IPS-15b (cell line): ENCODE results near the gene PTER.

Experiments used
- H3K27me3 ChIP-seq: one replicate; pipeline ENCODE4 v1.6.1; 2013; ENCODE audit warnings: low read length; ENCODE audit not compliant: control insufficient read depth, insufficient read depth
- H3K36me3 ChIP-seq: one replicate; pipeline ENCODE4 v1.6.1; 2013; ENCODE audit warnings: low read length; ENCODE audit not compliant: control insufficient read depth, insufficient read depth
- H3K4me1 ChIP-seq: one replicate; pipeline ENCODE4 v1.6.1; 2013; ENCODE audit warnings: mild to moderate bottlenecking, low read length; ENCODE audit not compliant: control insufficient read depth, insufficient read depth
- H3K4me3 ChIP-seq: one replicate; pipeline ENCODE4 v1.5.1; 2013; ENCODE audit warnings: low read depth, low read length
- H3K9ac ChIP-seq: one replicate; pipeline ENCODE4 v1.6.1; 2013; ENCODE audit warnings: low read depth, mild to moderate bottlenecking, low read length
- H3K9me3 ChIP-seq: one replicate; pipeline ENCODE4 v1.6.1; 2013; ENCODE audit warnings: mild to moderate bottlenecking, low read length; ENCODE audit not compliant: control insufficient read depth, insufficient read depth

PTER gene, protein sequence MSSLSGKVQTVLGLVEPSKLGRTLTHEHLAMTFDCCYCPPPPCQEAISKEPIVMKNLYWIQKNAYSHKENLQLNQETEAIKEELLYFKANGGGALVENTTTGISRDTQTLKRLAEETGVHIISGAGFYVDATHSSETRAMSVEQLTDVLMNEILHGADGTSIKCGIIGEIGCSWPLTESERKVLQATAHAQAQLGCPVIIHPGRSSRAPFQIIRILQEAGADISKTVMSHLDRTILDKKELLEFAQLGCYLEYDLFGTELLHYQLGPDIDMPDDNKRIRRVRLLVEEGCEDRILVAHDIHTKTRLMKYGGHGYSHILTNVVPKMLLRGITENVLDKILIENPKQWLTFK

DNA sequence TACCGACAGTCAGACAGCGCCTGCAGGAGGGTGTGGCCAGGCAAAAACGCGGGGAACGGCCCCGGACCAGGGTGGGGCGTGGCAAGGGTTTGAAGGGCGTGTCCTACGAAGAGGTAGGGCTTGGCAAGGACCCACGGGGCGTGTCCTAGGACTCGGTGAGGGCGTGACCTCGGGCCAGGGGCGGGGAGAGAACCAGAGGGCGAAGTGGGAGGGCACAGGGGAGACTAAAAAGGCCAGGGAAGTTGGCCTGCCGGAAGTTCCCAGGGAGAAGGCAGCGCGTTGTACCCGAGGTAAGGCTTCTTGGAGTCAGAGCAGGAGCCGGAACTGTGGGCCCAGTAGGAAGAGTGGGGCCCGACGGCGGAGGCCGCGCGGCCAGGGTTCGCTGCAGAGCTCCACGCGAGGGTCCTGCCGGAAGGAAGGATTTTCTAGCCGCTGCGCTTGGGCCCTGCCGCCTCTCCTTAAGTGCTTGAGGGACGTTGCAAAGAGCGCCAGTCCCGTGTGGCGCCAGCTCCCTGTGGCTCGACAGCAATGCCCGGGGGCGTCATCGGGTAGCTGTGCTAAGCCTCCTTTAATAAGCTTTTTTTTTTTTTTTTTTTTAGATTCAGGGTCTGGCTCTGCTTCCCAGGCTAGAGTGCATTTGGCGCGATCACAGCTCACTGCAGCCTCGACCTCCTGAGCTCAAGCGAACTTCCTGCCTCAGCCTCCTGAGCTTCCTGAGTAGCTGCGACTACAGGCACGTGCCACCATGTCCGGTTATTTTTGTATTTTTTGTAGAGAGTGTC lies at the start of gene PTER:
Gene PTER (plus strand): TSS at position 253 of the 782 bp plus-strand sequence. CDS start 47,375 bp downstream, outside the sequence.
- Histone ChIP-seq H3K27me3 (peaks cover 12% of the 10 kb centered on the region), H3K9ac (peak within 1 kb of the TSS; percentile 81), H3K36me3 (no peaks in the 10 kb centered on the region), H3K9me3 (no peaks in the 10 kb centered on the region), H3K4me1 (peaks cover 5% of the 10 kb centered on the region), H3K4me3 (peak within 1 kb of the TSS; percentile 66)

DNA sequence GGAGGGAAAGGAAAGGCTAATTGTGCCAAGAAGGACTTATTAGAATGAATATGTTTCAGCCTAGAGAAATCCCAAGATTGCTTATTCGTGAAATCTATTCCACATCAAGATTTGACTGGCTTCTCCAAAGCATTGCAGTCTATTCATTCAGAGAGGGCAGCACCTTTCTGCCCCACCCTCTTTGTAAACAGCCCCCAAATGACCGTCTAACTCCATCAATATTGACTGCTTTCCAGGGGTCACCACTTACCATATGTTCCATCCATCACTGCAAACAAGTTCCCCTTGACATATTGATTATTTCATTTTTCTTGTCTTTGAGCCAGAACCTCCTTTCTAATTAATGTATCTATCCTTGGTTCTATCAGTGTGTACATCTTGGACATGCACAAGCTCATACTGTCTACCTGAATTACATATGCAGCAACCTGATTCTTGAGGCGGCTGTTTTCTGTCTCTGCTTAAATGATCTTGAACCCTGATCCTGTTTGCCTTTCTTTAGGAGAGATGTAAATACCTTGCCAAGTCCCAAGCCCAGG lies 44.2 kb upstream of the PTER start:
- H3K4me3 ChIP-seq = no peak overlapping the region
- no peaks in the 10 kb centered on the region for H3K36me3 ChIP-seq
- H3K9ac ChIP-seq = no peak overlapping the region
- no peaks in the 10 kb centered on the region for H3K27me3 ChIP-seq
- no peaks in the 10 kb centered on the region for H3K4me1 ChIP-seq
- no peaks in the 10 kb centered on the region for H3K9me3 ChIP-seq

DNA sequence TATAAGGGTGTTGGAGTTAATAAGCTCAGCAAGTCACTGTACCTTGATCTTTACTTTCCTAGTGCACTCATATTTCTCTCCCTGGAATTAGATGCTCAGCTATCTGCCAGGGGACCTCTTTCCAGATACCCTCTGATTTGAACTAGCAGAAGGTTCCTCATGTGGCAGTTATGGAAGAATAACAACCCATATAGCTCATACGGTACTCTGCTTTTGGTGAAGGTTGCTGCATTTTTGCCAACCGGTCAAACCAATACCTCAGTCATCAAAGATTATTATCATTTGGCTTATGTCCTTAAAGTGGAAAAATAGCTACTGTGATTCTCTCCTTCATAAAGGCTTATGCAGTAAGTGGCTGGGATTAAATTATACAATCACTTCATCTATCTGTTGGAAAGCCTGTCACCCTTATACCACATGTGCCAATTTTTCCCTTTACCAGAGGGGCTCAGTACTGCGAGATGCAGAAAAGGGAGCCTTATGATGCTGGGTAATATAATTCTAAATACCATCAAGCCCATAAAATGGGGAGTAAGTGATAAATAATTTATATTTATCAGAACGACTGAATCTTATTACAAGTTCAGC lies 43.4 kb upstream of the PTER start:
- Histone ChIP-seq H3K4me1 (no peaks in the 10 kb centered on the region), H3K36me3 (no peaks in the 10 kb centered on the region), H3K9me3 (no peaks in the 10 kb centered on the region), H3K9ac (no peak overlapping the region), H3K27me3 (no peaks in the 10 kb centered on the region), H3K4me3 (no peak overlapping the region)

DNA sequence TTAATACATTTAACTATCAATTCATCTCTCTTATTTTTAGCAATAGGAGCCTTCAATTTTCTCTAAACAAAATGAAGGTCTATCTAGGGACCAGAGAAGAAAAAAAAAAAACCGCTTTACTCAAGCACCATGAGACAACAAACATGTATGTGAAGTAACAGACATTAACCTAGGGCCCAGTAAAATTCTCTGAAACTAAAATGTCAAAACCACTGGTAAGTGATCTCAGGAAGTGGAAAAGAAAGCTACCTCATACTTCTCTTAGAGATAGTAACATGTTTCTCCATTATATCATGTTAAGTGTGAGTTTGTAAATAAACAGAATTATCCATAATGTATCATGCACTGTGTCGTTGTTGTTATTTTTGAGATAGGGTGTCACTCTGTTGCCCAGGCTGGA lies 35.4 kb upstream of the PTER start:
- Histone ChIP-seq H3K9me3 (no peaks in the 10 kb centered on the region), H3K4me1 (no peaks in the 10 kb centered on the region), H3K9ac (no peak overlapping the region), H3K4me3 (no peak overlapping the region), H3K36me3 (no peaks in the 10 kb centered on the region), H3K27me3 (no peaks in the 10 kb centered on the region)

DNA sequence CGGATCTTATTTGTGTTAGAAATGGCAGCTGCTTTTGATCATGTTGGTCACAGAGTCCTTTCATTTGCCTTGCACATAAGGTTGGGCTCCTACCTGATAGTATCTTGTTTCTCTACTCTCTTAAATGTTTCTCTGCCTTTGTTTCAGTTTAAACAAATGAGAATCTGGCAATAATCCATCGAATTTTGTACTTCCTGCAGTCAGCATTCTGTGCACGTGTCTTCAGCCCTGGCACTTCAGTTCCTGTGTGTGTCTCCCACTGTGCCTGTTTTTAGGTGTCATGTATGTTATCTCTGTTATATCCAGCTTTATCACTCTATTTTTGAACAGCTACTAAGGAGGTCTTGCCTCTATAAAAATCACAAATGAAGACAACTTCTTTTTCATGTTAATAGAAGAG lies 28.4 kb upstream of the PTER start:
- H3K4me1 ChIP-seq = no peaks in the 10 kb centered on the region
- H3K4me3 ChIP-seq = no peak overlapping the region
- H3K9ac ChIP-seq = no peak overlapping the region
- no peaks in the 10 kb centered on the region for H3K36me3 ChIP-seq
- no peaks in the 10 kb centered on the region for H3K27me3 ChIP-seq
- H3K9me3 ChIP-seq = no peaks in the 10 kb centered on the region

DNA sequence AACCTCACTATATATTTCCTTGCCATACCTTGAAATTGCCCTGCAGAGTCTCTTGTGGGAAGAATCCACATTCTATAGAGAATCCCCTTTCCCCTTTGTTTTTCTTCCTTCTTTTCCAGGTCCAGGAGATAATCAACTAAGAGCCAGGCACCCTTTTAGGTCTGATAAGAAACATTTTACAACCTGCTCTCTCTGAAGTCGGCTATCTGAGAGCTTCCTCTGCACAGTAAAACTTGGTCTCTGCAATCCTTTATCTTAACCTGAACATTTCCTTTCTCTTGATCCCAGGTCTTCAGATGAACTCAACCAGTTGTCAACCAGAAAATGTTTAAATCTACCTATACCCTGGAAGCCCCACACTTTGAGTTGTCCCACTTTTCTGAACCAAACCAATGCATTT lies 19.5 kb upstream of the PTER start:
- no peak overlapping the region for H3K4me3 ChIP-seq
- H3K9ac ChIP-seq = no peak overlapping the region
- no peaks in the 10 kb centered on the region for H3K9me3 ChIP-seq
- H3K36me3 ChIP-seq = no peaks in the 10 kb centered on the region
- peaks cover 3% of the 10 kb centered on the region for H3K4me1 ChIP-seq
- no peaks in the 10 kb centered on the region for H3K27me3 ChIP-seq

DNA sequence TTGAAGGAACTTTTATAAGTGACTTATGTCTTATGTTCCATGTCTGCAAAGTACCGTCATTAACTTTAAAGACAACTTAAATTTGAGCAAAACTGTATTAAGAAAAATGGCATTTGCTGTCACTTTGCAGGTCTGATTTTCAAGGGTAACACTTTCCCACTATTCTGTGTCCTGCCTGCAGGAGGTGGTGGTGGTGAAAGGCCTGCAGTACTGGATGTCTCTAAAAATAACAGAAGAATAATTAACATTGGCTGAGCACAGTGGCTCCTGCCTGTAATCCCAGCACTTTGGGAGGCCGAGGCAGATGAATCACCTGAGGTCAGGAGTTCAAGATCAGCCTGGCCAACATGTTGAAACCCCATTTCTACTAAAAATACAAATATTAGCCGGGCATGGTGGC lies 13.2 kb upstream of the PTER start:
- Histone ChIP-seq H3K9ac (no peak overlapping the region), H3K4me1 (peaks cover 3% of the 10 kb centered on the region), H3K9me3 (no peaks in the 10 kb centered on the region), H3K27me3 (no peaks in the 10 kb centered on the region), H3K36me3 (no peaks in the 10 kb centered on the region), H3K4me3 (no peak overlapping the region)

DNA sequence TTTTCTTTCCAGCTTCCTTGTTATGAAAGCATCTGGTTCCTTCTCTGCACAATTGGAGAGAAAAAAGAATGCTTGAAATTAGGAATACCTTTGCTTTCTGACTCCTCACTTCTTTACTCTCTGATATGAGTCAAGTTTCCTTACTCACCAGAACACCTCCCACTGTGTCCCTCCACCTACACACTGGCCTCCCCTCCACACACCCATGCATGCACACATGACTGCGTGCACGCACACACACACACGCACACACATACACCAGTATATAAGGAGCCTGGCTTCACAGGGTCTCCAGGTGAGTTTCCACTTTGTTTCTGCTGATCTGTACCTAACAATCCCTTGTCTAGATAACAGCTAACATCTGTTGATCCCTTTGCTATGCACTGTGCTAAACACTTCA lies 11.4 kb upstream of the PTER start:
- Histone ChIP-seq H3K36me3 (no peaks in the 10 kb centered on the region), H3K4me1 (peaks cover 3% of the 10 kb centered on the region), H3K9ac (no peak overlapping the region), H3K4me3 (no peak overlapping the region), H3K27me3 (no peaks in the 10 kb centered on the region), H3K9me3 (no peaks in the 10 kb centered on the region)

DNA sequence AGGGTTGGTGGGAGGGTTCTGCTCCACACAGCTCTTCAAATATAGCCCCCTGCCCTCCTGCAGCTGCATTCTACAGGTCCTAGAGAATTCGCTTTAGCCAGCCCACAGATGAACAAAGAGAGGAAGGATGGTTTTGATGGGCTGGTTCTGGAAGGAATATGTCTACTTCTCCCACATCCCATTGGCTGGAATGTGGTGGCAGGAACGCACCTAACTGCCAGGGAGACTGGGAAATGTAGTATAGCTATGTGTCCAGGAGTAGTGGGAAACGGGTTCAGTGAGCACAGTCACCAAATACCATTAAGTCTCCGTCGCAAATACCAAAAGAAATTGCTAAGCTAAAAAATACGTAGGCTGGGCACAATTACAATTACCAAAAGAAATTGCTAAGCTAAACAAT lies 7.3 kb upstream of the PTER start:
- Histone ChIP-seq H3K27me3 (no peaks in the 10 kb centered on the region), H3K9ac (no peak overlapping the region), H3K36me3 (no peaks in the 10 kb centered on the region), H3K4me3 (no peak overlapping the region), H3K9me3 (no peaks in the 10 kb centered on the region), H3K4me1 (no peaks in the 10 kb centered on the region)

DNA sequence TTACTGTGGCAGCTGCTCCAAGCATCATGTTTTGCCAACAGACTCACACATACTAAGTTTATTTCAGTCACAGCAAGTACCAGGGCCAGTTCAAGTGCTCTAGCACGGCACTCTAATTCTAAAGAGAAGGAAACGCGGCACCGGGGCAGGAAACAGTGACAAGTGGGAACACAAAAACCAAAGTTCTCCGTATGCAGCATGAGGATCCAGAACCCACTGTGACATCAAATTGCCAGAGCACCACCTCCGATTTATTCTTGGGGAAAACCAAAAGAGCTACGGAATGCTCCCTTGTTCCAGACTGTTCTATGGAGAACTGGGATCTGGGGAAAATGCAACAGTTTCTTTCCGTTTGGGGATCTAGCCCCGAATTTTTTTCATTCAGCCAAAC lies 448 bp upstream of the PTER start:
- H3K9ac ChIP-seq = no peak overlapping the region

DNA sequence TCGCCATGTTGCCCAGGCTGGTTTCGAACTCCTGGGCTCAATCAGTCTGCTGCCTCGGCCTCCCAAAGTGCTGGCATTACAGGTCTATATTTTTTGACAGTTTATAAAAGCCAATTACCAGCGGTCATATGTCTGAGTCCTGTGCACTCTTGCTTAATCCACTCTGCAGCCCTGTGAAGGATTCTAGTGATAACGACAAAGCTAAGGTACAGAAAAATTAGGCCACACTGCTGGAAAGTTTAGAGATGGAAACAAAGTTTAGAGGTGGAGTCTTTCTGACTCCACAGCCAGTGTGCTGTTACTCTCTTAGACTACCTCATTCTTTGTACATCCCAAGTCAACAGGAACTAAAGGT lies 707 bp downstream of the PTER start:
- Histone ChIP-seq H3K36me3 (no peaks in the 10 kb centered on the region), H3K9ac (peak overlapping the region; percentile 37), H3K27me3 (peaks cover 12% of the 10 kb centered on the region), H3K4me3 (peak overlapping the region; percentile 57), H3K4me1 (peaks cover 5% of the 10 kb centered on the region), H3K9me3 (no peaks in the 10 kb centered on the region)

More for the DNA sequence above, 448 bp upstream of the PTER start:
- H3K9me3 ChIP-seq = no peaks in the 10 kb centered on the region
- H3K4me3 ChIP-seq = peak overlapping the region; percentile 66
- peaks cover 12% of the 10 kb centered on the region for H3K27me3 ChIP-seq
- peaks cover 5% of the 10 kb centered on the region for H3K4me1 ChIP-seq
- no peaks in the 10 kb centered on the region for H3K36me3 ChIP-seq
